Ishikawa (cell line): ENCODE measurements around the gene TP53AIP1.

Source experiments
- CEBPB ChIP-seq: IDR thresholded peaks from 2 replicates; pipeline ENCODE4 v1.6.1; 2012
- CREB1 ChIP-seq: IDR thresholded peaks from 2 replicates; pipeline ENCODE4 v1.6.1; 2012; ENCODE audit warnings: low read depth
- EGR1 ChIP-seq: IDR thresholded peaks from 2 replicates; pipeline ENCODE4 v1.6.1; 2012
- EP300 ChIP-seq: IDR thresholded peaks from 2 replicates; pipeline ENCODE4 v1.6.1; 2012; ENCODE audit warnings: borderline replicate concordance
- FOXM1 ChIP-seq: IDR thresholded peaks from 2 replicates; pipeline ENCODE4 v1.6.1; 2012; ENCODE audit warnings: low read depth, borderline replicate concordance
- NFIC ChIP-seq: IDR thresholded peaks from 2 replicates; pipeline ENCODE4 v1.6.1; 2012
- RAD21 ChIP-seq: IDR thresholded peaks from 2 replicates; pipeline ENCODE4 v1.6.1; 2012; ENCODE audit warnings: low read depth
- TAF1 ChIP-seq: IDR thresholded peaks from 2 replicates; pipeline ENCODE4 v1.6.1; 2012; ENCODE audit warnings: low read depth, mild to moderate bottlenecking
- TCF12 ChIP-seq: IDR thresholded peaks from 2 replicates; pipeline ENCODE4 v1.6.1; 2012; ENCODE audit warnings: low read depth
- TEAD4 ChIP-seq: IDR thresholded peaks from 2 replicates; pipeline ENCODE4 v1.6.1; 2012
- YY1 ChIP-seq: IDR thresholded peaks from 2 replicates; pipeline ENCODE4 v1.6.1; 2012; ENCODE audit warnings: low read depth
- ZBTB7A ChIP-seq: IDR thresholded peaks from 2 replicates; pipeline ENCODE4 v1.6.1; 2012; ENCODE audit warnings: low read depth
- TF ChIP-seq, protein P1 (sequence below): IDR thresholded peaks from 2 replicates; pipeline ENCODE4 v1.6.1; 2012
- TF ChIP-seq, protein P2 (sequence below): IDR thresholded peaks from 2 replicates; pipeline ENCODE4 v1.6.1; 2012; ENCODE audit warnings: low read depth, mild to moderate bottlenecking
- TF ChIP-seq, protein P3 (sequence below): IDR thresholded peaks from 2 replicates; pipeline ENCODE4 v1.6.1; 2012

Gene TP53AIP1

DNA sequence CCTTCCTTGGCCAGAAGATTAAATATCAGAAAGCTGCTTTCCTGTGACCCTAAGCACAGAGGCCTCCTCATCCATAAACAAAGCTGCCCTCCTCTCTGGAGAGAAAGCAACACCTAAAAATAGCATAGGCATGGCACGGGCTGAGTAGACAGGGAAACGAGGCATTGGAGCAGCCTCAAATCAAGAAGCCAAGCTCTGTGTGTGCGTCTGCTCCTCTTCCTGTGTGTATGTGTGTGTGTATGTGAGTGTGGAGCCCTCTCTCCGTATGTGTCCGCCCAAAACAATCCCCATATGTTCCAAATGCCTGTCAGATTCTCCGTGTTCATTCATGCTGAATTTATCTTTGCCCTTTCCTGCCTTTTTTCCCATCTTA is 27.5 kb downstream of the TP53AIP1 start:
- TF ChIP-seq CEBPB (no peak), ZBTB7A (no peak), CREB1 (no peak), TAF1 (no peak), TEAD4 (no peak), EP300 (no peak), NFIC (no peak), RAD21 (no peak), EGR1 (no peak), YY1 (no peak), TCF12 (no peak), FOXM1 (no peak)
- TF ChIP-seq, protein P1, sequence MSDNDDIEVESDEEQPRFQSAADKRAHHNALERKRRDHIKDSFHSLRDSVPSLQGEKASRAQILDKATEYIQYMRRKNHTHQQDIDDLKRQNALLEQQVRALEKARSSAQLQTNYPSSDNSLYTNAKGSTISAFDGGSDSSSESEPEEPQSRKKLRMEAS, result no peak
- TF ChIP-seq, protein P2, sequence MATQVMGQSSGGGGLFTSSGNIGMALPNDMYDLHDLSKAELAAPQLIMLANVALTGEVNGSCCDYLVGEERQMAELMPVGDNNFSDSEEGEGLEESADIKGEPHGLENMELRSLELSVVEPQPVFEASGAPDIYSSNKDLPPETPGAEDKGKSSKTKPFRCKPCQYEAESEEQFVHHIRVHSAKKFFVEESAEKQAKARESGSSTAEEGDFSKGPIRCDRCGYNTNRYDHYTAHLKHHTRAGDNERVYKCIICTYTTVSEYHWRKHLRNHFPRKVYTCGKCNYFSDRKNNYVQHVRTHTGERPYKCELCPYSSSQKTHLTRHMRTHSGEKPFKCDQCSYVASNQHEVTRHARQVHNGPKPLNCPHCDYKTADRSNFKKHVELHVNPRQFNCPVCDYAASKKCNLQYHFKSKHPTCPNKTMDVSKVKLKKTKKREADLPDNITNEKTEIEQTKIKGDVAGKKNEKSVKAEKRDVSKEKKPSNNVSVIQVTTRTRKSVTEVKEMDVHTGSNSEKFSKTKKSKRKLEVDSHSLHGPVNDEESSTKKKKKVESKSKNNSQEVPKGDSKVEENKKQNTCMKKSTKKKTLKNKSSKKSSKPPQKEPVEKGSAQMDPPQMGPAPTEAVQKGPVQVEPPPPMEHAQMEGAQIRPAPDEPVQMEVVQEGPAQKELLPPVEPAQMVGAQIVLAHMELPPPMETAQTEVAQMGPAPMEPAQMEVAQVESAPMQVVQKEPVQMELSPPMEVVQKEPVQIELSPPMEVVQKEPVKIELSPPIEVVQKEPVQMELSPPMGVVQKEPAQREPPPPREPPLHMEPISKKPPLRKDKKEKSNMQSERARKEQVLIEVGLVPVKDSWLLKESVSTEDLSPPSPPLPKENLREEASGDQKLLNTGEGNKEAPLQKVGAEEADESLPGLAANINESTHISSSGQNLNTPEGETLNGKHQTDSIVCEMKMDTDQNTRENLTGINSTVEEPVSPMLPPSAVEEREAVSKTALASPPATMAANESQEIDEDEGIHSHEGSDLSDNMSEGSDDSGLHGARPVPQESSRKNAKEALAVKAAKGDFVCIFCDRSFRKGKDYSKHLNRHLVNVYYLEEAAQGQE, result no peak
- TF ChIP-seq, protein P3, sequence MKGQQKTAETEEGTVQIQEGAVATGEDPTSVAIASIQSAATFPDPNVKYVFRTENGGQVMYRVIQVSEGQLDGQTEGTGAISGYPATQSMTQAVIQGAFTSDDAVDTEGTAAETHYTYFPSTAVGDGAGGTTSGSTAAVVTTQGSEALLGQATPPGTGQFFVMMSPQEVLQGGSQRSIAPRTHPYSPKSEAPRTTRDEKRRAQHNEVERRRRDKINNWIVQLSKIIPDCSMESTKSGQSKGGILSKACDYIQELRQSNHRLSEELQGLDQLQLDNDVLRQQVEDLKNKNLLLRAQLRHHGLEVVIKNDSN, result no peak

DNA sequence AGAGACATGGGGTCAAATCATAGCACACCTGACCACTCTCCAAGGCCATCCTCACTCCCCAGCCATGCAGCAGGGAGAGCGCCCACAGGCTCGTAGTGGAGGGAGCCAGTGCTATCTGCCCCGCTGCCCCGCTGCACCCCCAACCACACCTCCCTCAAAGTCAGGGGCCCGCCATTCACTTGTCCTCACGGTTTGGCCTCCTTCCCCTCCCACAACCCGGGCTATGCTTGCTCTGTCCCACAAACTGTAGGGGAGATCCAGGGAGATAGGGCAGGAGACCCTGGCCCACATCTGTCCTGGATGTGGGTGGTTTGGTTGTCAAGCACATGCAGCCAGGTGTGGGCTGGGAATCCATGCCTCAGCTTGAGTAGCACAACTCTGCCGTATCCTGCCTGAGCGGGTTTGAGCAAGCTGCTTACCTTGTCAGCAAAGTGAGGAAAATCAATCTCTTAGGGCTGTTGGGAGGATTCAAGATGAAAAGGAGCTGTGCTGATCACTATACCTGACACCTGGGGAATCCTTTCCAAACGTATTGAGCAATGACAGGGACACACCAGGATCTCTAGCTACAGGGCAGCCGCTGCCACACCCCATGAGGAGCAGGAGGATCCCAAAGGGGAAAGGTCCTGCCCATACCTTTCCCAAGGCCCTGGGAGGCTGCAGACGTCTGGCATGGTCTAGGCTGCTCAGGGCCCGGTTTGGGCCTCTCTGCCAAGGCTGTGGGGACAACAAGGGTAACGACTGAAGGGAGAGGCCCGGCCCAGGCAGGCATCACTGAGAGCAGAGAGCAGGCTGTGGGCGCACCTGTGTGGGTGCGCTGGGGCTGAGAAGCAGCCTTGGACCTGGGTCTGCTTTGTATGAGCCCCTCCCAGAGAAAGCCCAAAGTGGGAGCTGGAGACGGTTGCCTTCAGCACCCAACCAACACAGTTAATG is 28.2 kb downstream of the TP53AIP1 start:
- TF ChIP-seq TCF12 (no peak), EGR1 (no peak), CREB1 (no peak), CEBPB (no peak), YY1 (no peak), TAF1 (no peak), EP300 (no peak), ZBTB7A (no peak), RAD21 (no peak), TEAD4 (no peak), NFIC (no peak), FOXM1 (no peak)
- TF ChIP-seq, protein P1, result no peak
- TF ChIP-seq, protein P2, result no peak
- TF ChIP-seq, protein P3, result no peak

DNA sequence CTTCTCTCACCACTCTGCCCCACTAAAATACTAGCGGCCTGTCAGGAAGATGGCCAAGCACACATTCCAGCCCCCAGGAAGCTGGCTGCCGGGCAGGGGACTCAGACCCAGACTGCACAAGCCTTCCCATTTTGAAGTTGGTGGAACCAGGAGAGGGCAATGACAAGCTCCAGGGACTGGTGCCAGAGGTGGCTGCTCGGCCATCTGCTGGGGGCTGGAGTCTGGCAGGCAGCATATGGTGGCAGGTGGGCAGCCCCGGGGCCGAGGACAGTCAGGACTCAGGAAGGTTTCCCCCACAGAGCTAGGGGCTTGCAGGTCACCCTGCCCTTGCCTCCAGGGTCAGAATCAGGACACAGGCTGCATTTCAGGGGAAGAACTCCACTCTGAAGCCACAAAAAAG is 28.9 kb downstream of the TP53AIP1 start:
- TF ChIP-seq, protein P2, result no peak
- TF ChIP-seq CREB1 (no peak), RAD21 (no peak), TCF12 (no peak), ZBTB7A (no peak), EP300 (no peak), TEAD4 (no peak), CEBPB (no peak), FOXM1 (no peak), TAF1 (no peak), EGR1 (no peak), YY1 (no peak), NFIC (no peak)
- TF ChIP-seq, protein P3, result no peak
- TF ChIP-seq, protein P1, result no peak
